Peyer's patch (tissue), 4 donors: Measurements from ENCODE around the gene CACNA1I. TPM values are rescaled to one million over a fixed set of nuclear protein-coding genes. Genes with fewer than 3 reads are reported as not detected.

Source experiments
- DNase-seq, 3 donors: peaks; one replicate each; pipeline ENCODE4 v3.0.0-alpha.2; 2017 to 2019
- H3K27ac ChIP-seq, 4 donors: fragments of 200-600 bp; sonication (generic); one replicate each; pipeline ENCODE4 v1.5.1; 2016 to 2019
- H3K27me3 ChIP-seq, 2 donors: fragments of 200-600 bp; sonication (generic); one replicate each; pipeline ENCODE4 v1.5.1; 2019
- H3K36me3 ChIP-seq, 3 donors: fragments of 200-600 bp; sonication (generic); one replicate each; pipeline ENCODE4 v1.5.1; 2016 to 2019
- H3K4me1 ChIP-seq, 4 donors: fragments of 200-600 bp; sonication (generic); one replicate each; pipeline ENCODE4 v1.5.1; 2016 to 2019
- H3K4me3 ChIP-seq, 4 donors: fragments of 200-600 bp; sonication (generic); 1 replicate in 3 of 4; 2 replicates in 1 of 4; pipeline ENCODE4 v1.5.1; 2016 to 2019; ENCODE audit warnings: mild to moderate bottlenecking in 1 of 4
- H3K9me3 ChIP-seq, 4 donors: fragments of 200-600 bp; sonication (generic); one replicate each; pipeline ENCODE4 v1.5.1; 2016 to 2019; ENCODE audit warnings: mild to moderate bottlenecking in 1 of 4
- CTCF ChIP-seq, 6 experiments: fragments of 450-650 bp in 4 of 6; fragments of 200-600 bp in 2 of 6; sonication (generic) in 1 of 6; IDR thresholded peaks; one replicate each; pipeline ENCODE4 v1.5.1; 2017 to 2019; ENCODE audit warnings: antibody characterized with exemption in 6 of 6, mild to moderate bottlenecking in 3 of 6, moderate library complexity in 1 of 6
- POLR2A ChIP-seq, 2 donors: fragments of 450-650 bp; IDR thresholded peaks; one replicate each; pipeline ENCODE4 v1.5.1; 2017; ENCODE audit warnings: antibody characterized with exemption in 2 of 2, mild to moderate bottlenecking in 2 of 2, moderate library complexity in 2 of 2
- total RNA-seq, 4 donors: library from RNA; depleted of rRNA; stranded (reverse); fragments of >200 nt; gene quantifications; one replicate each; pipeline ENCODE4 v1.1.0, GENCODE V29; 2016

CACNA1I gene
- total RNA-seq, 4 donors from 2014 or later: 0.95 to 6.6 (median 1.6) TPM

GRCh38 chr22:39534092-39534506, 36.5 kb upstream of the CACNA1I start:
- DNase-seq: no peak
- H3K27ac ChIP-seq: peak overlapping the region in 1 of 4 donors; percentile 4
- H3K9me3 ChIP-seq: no peaks in the 10 kb centered on the region
- TF ChIP-seq CTCF (IDR thresholded peaks at IDR 0.05) (no peak), POLR2A (IDR thresholded peaks at IDR 0.05) (no peak)
- H3K4me1 ChIP-seq: peaks cover 5 to 43% (median 23%) of the 10 kb centered on the region in 4 donors
- H3K27me3 ChIP-seq: no peaks in the 10 kb centered on the region
- H3K36me3 ChIP-seq: peaks cover 0 to 16% (median 0%) of the 10 kb centered on the region in 3 donors
- no peak overlapping the region for H3K4me3 ChIP-seq

- H3K27me3 ChIP-seq: no peaks in the 10 kb centered on the region
- H3K27ac ChIP-seq: peak overlapping the region in 1 of 4 donors; percentile 4
- peaks cover 0 to 11% (median 0%) of the 10 kb centered on the region in 3 donors for H3K36me3 ChIP-seq
- H3K4me3 ChIP-seq: peak overlapping the region in 2 of 4 donors; percentile 10 to 31
- H3K4me1 ChIP-seq: peaks cover 3 to 37% (median 17%) of the 10 kb centered on the region in 4 donors
- no peaks in the 10 kb centered on the region for H3K9me3 ChIP-seq
- DNase-seq: peak; percentile 85 to 94 (median 89)
- peak; percentile 81 to 97 (median 94) for TF ChIP-seq CTCF (IDR thresholded peaks at IDR 0.05)
- TF ChIP-seq POLR2A (IDR thresholded peaks at IDR 0.05): no peak
These were observed 35.8 kb upstream of the CACNA1I start for GRCh38 chr22:39534591-39535356.

- H3K4me3 ChIP-seq: no peak overlapping the region
- no peak overlapping the region for H3K27ac ChIP-seq
- H3K9me3 ChIP-seq: no peaks in the 10 kb centered on the region
- H3K27me3 ChIP-seq: no peaks in the 10 kb centered on the region
- DNase-seq: no peak
- peaks cover 0 to 5% (median 0%) of the 10 kb centered on the region in 3 donors for H3K36me3 ChIP-seq
- peaks cover 1 to 31% (median 12%) of the 10 kb centered on the region in 4 donors for H3K4me1 ChIP-seq
- TF ChIP-seq CTCF (IDR thresholded peaks at IDR 0.05) (no peak), POLR2A (IDR thresholded peaks at IDR 0.05) (no peak)
These were observed 35.2 kb upstream of the CACNA1I start for GRCh38 chr22:39535357-39535725.

GRCh38 chr22:39535831-39536449, 34.6 kb upstream of the CACNA1I start:
- no peak for TF ChIP-seq POLR2A (IDR thresholded peaks at IDR 0.05)
- no peak for TF ChIP-seq CTCF (IDR thresholded peaks at IDR 0.05)
- H3K4me1 ChIP-seq: peaks cover 0 to 25% (median 9%) of the 10 kb centered on the region in 4 donors
- H3K4me3 ChIP-seq: no peak overlapping the region
- no peak for DNase-seq
- peaks cover 0 to 4% (median 0%) of the 10 kb centered on the region in 3 donors for H3K36me3 ChIP-seq
- H3K27ac ChIP-seq: no peak overlapping the region
- no peaks in the 10 kb centered on the region for H3K27me3 ChIP-seq
- H3K9me3 ChIP-seq: no peaks in the 10 kb centered on the region

GRCh38 chr22:39536711-39537110, 33.8 kb upstream of the CACNA1I start:
- H3K9me3 ChIP-seq: no peaks in the 10 kb centered on the region
- no peak for DNase-seq
- H3K36me3 ChIP-seq: no peaks in the 10 kb centered on the region
- TF ChIP-seq POLR2A (IDR thresholded peaks at IDR 0.05) (no peak), CTCF (IDR thresholded peaks at IDR 0.05) (no peak)
- no peak overlapping the region for H3K27ac ChIP-seq
- H3K27me3 ChIP-seq: no peaks in the 10 kb centered on the region
- peaks cover 0 to 17% (median 6%) of the 10 kb centered on the region in 4 donors for H3K4me1 ChIP-seq
- H3K4me3 ChIP-seq: no peak overlapping the region
